HG03558 (cell line): ENCODE data around the gene AFF1.
"Not testable (repeated sequence)": the region's sequence is repeated elsewhere in the genome, so short reads cannot be mapped to it uniquely, and the experiment has no call there.

ENCODE experiments used
- ATAC-seq: cut with Tn5 transposase; IDR thresholded peaks from one replicate; pipeline ENCODE4 v1.9.1; 2021; ENCODE audit warnings: moderate number of reproducible peaks; ENCODE audit not compliant: unreplicated experiment; ENCODE audit errors: extremely low read depth

AFF1 gene

GRCh38 chr4:87007528-87008446, 73.0 kb downstream of the AFF1 start:
- no peak for ATAC-seq

- no peak for ATAC-seq
Measured at GRCh38 chr4:87009095-87009648, 74.4 kb downstream of the AFF1 start.

- ATAC-seq, result no peak
Measured at GRCh38 chr4:87010192-87010591, 75.4 kb downstream of the AFF1 start.

- no peak for ATAC-seq
Measured at GRCh38 chr4:87011340-87012034, 76.7 kb downstream of the AFF1 start.

- no peak for ATAC-seq
Measured at GRCh38 chr4:87012265-87012953, 77.6 kb downstream of the AFF1 start.

- ATAC-seq, result not testable (repeated sequence)
Measured at GRCh38 chr4:87012954-87013308, 78.1 kb downstream of the AFF1 start.

GRCh38 chr4:87014284-87014782, 79.5 kb downstream of the AFF1 start:
- ATAC-seq, result no peak

GRCh38 chr4:87015416-87015815, 80.6 kb downstream of the AFF1 start:
- no peak for ATAC-seq

- no peak for ATAC-seq
Measured at GRCh38 chr4:87017580-87018342, 83.0 kb downstream of the AFF1 start.

GRCh38 chr4:87018753-87019152, 83.9 kb downstream of the AFF1 start:
- no peak for ATAC-seq

GRCh38 chr4:87019246-87019791, 84.5 kb downstream of the AFF1 start:
- no peak for ATAC-seq

GRCh38 chr4:87019898-87020297, 85.1 kb downstream of the AFF1 start:
- ATAC-seq, result no peak

- no peak for ATAC-seq
Measured at GRCh38 chr4:87024201-87024600, 89.4 kb downstream of the AFF1 start.

GRCh38 chr4:87025023-87025613, 90.3 kb downstream of the AFF1 start:
- no peak for ATAC-seq

GRCh38 chr4:87025614-87026041, 90.8 kb downstream of the AFF1 start:
- peak; percentile 47 for ATAC-seq

GRCh38 chr4:87026800-87027495, 92.1 kb downstream of the AFF1 start:
- peak; percentile 76 for ATAC-seq

GRCh38 chr4:87029356-87029755, 94.5 kb downstream of the AFF1 start:
- no peak for ATAC-seq

GRCh38 chr4:87030124-87030523, 95.3 kb downstream of the AFF1 start:
- ATAC-seq, result no peak
